Tibial nerve (tissue), 4 donors: ENCODE measurements around the gene NF2. TPM values are rescaled to one million over a fixed set of nuclear protein-coding genes. Genes with fewer than 3 reads are reported as not detected.

Source experiments
- DNase-seq, 2 donors: peaks; one replicate each; pipeline ENCODE4 v3.0.0-alpha.2; 2019; ENCODE audit warnings: low spot score in 2 of 2
- H3K27ac ChIP-seq, 4 donors: fragments of 200-600 bp; sonication (generic) in 3 of 4; one replicate each; pipeline ENCODE4 v1.5.1; 2017 to 2019; ENCODE audit warnings: mild to moderate bottlenecking in 1 of 4
- H3K27me3 ChIP-seq, 2 donors: fragments of 200-600 bp; sonication (generic) in 1 of 2; one replicate each; pipeline versions ENCODE4 v1.5.1 to v1.6.0; 2017 to 2019
- H3K36me3 ChIP-seq, 3 donors: fragments of 200-600 bp; sonication (generic); one replicate each; pipeline ENCODE4 v1.5.1; 2018 to 2019
- H3K4me1 ChIP-seq, 4 donors: fragments of 200-600 bp; sonication (generic) in 3 of 4; one replicate each; pipeline ENCODE4 v1.5.1; 2017 to 2019
- H3K4me3 ChIP-seq, 4 donors: fragments of 200-600 bp; sonication (generic) in 3 of 4; one replicate each; pipeline ENCODE4 v1.5.1; 2017 to 2019; ENCODE audit warnings: mild to moderate bottlenecking in 1 of 4, moderate library complexity in 1 of 4
- H3K9me3 ChIP-seq, 4 donors: fragments of 200-600 bp; sonication (generic) in 3 of 4; one replicate each; pipeline ENCODE4 v1.5.1; 2017 to 2019
- CTCF ChIP-seq, 5 experiments: fragments of 200-600 bp in 3 of 5; fragments of 450-650 bp in 2 of 5; sonication (generic) in 3 of 5; IDR thresholded peaks; one replicate each; pipeline ENCODE4 v1.5.1; 2016 to 2019; ENCODE audit warnings: antibody characterized with exemption in 5 of 5, mild to moderate bottlenecking in 3 of 5, moderate library complexity in 2 of 5
- EP300 ChIP-seq, 2 donors: sonication (generic); formaldehyde crosslinking; IDR thresholded peaks; one replicate each; pipeline ENCODE4 v1.6.1; 2017; ENCODE audit warnings: antibody characterized with exemption in 2 of 2, mild to moderate bottlenecking in 1 of 2
- POLR2A ChIP-seq, 2 donors: fragments of 450-650 bp; IDR thresholded peaks; one replicate each; pipeline ENCODE4 v1.6.1; 2017; ENCODE audit warnings: antibody characterized with exemption in 2 of 2, mild to moderate bottlenecking in 2 of 2, moderate library complexity in 2 of 2
- WGBS, 2 donors: methylation state at CpG; one replicate each; pipeline ENCODE4 v1.1.5; 2018; 5-methylcytosine and 5-hydroxymethylcytosine counted together
- total RNA-seq, 4 donors: library from RNA; depleted of rRNA; stranded (reverse); fragments of >200 nt; gene quantifications; one replicate each; pipeline ENCODE4 v1.1.0, GENCODE V29; 2016

NF2 gene
- total RNA-seq, 4 donors from 2014 or later: 24.9 to 39.0 (median 28.8) TPM

GRCh38 chr22:29733362-29734201 lies 130.1 kb downstream of the NF2 start:
- DNase-seq: no peak
- 70 to 73% methylated on average over 15 to 18 of the region's 19 CpGs for WGBS, 2 donors
- Histone ChIP-seq H3K9me3 (no peaks in the 10 kb centered on the region), H3K27ac (no peak overlapping the region), H3K4me3 (no peak overlapping the region), H3K36me3 (peaks cover 0 to 93% (median 0%) of the 10 kb centered on the region in 3 donors), H3K4me1 (no peaks in the 10 kb centered on the region), H3K27me3 (no peaks in the 10 kb centered on the region)
- no peak for TF ChIP-seq POLR2A (IDR thresholded peaks at IDR 0.05)
- no peak for TF ChIP-seq EP300 (IDR thresholded peaks at IDR 0.05)
- TF ChIP-seq CTCF (IDR thresholded peaks at IDR 0.05): no peak

- Histone ChIP-seq H3K9me3 (no peaks in the 10 kb centered on the region), H3K27me3 (no peaks in the 10 kb centered on the region), H3K4me3 (no peak overlapping the region), H3K27ac (no peak overlapping the region), H3K4me1 (no peaks in the 10 kb centered on the region), H3K36me3 (peaks cover 0 to 93% (median 0%) of the 10 kb centered on the region in 3 donors)
- 84 to 88% methylated on average over 8 of the region's 8 CpGs for WGBS, 2 donors
- DNase-seq: no peak
- TF ChIP-seq POLR2A (IDR thresholded peaks at IDR 0.05) (no peak), EP300 (IDR thresholded peaks at IDR 0.05) (no peak), CTCF (IDR thresholded peaks at IDR 0.05) (no peak)
These were observed 131.0 kb downstream of the NF2 start for GRCh38 chr22:29734406-29734805.

- peaks cover 0 to 93% (median 0%) of the 10 kb centered on the region in 3 donors for H3K36me3 ChIP-seq
- no peaks in the 10 kb centered on the region for H3K27me3 ChIP-seq
- H3K27ac ChIP-seq: no peak overlapping the region
- H3K9me3 ChIP-seq: no peaks in the 10 kb centered on the region
- TF ChIP-seq EP300 (IDR thresholded peaks at IDR 0.05) (no peak), POLR2A (IDR thresholded peaks at IDR 0.05) (no peak), CTCF (IDR thresholded peaks at IDR 0.05) (no peak)
- H3K4me1 ChIP-seq: no peaks in the 10 kb centered on the region
- H3K4me3 ChIP-seq: no peak overlapping the region
- DNase-seq: no peak
- 65 to 73% methylated on average over 9 of the region's 9 CpGs for WGBS, 2 donors
These were observed 131.4 kb downstream of the NF2 start for GRCh38 chr22:29734838-29735237.

- no peak overlapping the region for H3K27ac ChIP-seq
- no peaks in the 10 kb centered on the region for H3K4me1 ChIP-seq
- no peak overlapping the region for H3K4me3 ChIP-seq
- TF ChIP-seq CTCF (IDR thresholded peaks at IDR 0.05): no peak
- no peak for TF ChIP-seq POLR2A (IDR thresholded peaks at IDR 0.05)
- no peak for TF ChIP-seq EP300 (IDR thresholded peaks at IDR 0.05)
- peaks cover 0 to 93% (median 0%) of the 10 kb centered on the region in 3 donors for H3K36me3 ChIP-seq
- 57 to 75% methylated on average over 1 of the region's 1 CpG for WGBS, 2 donors
- H3K9me3 ChIP-seq: no peaks in the 10 kb centered on the region
- DNase-seq: no peak
- H3K27me3 ChIP-seq: no peaks in the 10 kb centered on the region
These were observed 132.0 kb downstream of the NF2 start for GRCh38 chr22:29735416-29735815.
